ENCODE results near the gene SLC2A8.

DNA sequence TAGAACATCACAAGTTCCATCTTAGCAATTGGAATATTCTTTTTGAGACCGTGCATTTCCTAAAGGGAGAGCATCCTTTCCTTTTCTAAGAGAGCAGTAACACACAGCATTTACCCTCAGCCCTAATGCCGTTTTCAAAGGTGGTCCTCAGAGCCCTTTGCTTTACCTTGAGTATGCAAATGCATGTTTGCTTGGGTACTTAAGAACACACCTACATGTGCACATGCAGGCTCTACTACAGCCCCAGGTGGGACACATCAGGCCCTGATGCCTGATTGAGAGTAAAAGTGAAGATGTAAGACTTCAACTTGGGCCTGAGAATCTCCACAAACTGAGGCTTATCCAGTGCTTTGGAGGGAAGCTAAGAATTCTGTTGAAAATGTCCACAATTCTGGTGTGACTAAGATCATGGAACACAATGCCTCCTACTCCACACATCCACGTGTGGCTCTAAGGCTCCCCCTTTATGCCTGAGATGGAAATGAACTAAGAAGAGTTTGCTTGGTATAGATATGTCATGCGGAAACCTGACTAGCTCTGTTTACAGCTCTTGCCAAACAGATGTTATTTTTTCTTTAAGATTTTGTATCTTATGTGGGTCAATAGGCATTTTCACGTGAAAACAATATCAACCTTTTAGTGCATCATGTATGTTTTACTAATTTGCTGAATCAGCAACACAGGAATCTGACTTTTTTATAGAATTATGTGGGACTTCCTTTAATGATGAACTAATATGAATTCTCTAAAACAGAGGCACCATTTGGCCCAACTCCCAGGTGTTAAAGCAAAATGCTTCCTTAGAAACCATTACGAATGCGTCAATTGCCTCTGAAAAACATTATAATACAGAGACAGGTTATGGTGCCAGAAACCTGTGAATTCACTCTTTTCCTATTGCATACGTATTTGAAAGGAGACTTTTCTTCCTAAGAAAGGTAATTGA lies 48.9 kb upstream of the SLC2A8 start:
- TF ChIP-seq, protein P1, sequence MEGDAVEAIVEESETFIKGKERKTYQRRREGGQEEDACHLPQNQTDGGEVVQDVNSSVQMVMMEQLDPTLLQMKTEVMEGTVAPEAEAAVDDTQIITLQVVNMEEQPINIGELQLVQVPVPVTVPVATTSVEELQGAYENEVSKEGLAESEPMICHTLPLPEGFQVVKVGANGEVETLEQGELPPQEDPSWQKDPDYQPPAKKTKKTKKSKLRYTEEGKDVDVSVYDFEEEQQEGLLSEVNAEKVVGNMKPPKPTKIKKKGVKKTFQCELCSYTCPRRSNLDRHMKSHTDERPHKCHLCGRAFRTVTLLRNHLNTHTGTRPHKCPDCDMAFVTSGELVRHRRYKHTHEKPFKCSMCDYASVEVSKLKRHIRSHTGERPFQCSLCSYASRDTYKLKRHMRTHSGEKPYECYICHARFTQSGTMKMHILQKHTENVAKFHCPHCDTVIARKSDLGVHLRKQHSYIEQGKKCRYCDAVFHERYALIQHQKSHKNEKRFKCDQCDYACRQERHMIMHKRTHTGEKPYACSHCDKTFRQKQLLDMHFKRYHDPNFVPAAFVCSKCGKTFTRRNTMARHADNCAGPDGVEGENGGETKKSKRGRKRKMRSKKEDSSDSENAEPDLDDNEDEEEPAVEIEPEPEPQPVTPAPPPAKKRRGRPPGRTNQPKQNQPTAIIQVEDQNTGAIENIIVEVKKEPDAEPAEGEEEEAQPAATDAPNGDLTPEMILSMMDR (IDR thresholded peaks at IDR 0.05; ENCODE audit: low read depth, low read length) = no peak
- TF ChIP-seq POLR2A (IDR thresholded peaks at IDR 0.05; ENCODE audit: extremely low read depth, insufficient read length) (no peak), MYC (IDR thresholded peaks at IDR 0.05; ENCODE audit: low read depth, low read length) (no peak)
- TF ChIP-seq, protein P2, sequence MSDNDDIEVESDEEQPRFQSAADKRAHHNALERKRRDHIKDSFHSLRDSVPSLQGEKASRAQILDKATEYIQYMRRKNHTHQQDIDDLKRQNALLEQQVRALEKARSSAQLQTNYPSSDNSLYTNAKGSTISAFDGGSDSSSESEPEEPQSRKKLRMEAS (IDR thresholded peaks at IDR 0.05; ENCODE audit: low read depth, low read length) = no peak
